GM12872 (cell line): ENCODE data around the gene DNAJC25.

Experiments
- TF ChIP-seq, protein P1 (sequence below): IDR thresholded peaks from 3 replicates; pipeline ENCODE4 v1.5.1; 2011; ENCODE audit warnings: low read depth, mild to moderate bottlenecking, low read length, moderate library complexity; ENCODE audit not compliant: insufficient read depth

DNAJC25 gene

DNA sequence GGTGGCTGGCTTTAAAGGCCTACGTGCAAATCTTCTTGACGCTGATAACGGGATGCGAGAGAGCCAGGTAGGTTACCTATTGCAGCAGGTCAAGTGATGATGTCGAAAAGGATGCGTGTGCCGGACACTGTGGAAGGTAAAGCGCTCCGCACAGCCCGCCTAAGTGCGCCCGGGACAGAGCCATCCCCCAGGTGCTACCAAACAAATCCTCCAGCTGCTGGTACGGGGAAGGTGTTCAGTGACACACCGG lies 245 bp upstream of the DNAJC25 start:
- TF ChIP-seq, protein P1, sequence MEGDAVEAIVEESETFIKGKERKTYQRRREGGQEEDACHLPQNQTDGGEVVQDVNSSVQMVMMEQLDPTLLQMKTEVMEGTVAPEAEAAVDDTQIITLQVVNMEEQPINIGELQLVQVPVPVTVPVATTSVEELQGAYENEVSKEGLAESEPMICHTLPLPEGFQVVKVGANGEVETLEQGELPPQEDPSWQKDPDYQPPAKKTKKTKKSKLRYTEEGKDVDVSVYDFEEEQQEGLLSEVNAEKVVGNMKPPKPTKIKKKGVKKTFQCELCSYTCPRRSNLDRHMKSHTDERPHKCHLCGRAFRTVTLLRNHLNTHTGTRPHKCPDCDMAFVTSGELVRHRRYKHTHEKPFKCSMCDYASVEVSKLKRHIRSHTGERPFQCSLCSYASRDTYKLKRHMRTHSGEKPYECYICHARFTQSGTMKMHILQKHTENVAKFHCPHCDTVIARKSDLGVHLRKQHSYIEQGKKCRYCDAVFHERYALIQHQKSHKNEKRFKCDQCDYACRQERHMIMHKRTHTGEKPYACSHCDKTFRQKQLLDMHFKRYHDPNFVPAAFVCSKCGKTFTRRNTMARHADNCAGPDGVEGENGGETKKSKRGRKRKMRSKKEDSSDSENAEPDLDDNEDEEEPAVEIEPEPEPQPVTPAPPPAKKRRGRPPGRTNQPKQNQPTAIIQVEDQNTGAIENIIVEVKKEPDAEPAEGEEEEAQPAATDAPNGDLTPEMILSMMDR: no peak

DNA sequence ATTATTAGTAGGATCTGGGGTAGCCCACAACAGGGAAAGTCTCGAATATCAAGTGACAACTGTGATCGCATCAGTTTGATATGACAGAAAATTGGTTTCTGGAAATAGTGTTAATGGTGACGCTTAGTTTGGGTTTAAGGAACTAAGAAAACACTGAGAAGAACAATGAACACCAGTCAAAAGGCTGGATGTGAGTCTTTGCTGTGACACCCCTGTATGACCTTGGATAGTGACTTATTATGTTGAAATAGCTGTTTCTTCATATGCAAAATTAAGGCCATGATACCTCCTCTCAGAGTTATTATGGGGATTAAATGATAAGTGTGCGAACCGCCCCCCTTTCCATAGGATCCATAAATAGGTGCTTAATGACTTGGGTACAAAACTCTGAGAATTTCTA lies 926 bp downstream of the DNAJC25 start:
- TF ChIP-seq, protein P1: no peak

DNA sequence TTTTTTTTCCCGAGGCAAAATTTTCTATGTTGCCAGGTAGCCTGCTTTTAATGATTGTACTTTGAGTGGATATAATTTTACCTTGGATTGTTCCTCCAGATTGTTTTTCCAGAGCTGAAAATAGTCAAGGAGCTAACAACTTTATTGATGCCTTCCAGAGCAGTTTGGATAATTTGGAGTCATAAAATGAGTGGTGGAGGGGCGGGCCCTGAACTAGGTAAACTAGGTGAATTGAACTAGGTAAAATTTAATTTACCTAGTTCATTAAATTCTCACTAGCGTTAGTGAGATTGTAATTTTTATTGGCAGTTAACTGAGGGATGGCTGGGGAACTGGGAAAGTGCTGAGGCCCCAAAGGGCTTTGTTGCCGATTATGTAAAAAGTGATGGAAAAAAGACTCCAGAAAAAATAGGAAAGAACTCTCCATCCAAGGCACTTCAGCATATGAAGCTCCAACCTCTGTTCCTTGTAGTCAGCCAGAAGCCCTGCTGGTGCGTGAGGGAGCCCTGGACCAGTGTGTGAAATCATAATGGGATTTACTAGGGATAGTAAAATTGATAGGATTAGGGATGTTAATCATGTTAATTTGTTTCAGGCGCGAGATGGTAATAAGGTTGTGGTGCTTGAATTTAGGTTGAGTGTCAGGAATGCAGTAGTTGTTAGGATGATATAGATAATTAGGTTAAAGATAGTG lies 1.7 kb downstream of the DNAJC25 start:
- TF ChIP-seq, protein P1: no peak

DNA sequence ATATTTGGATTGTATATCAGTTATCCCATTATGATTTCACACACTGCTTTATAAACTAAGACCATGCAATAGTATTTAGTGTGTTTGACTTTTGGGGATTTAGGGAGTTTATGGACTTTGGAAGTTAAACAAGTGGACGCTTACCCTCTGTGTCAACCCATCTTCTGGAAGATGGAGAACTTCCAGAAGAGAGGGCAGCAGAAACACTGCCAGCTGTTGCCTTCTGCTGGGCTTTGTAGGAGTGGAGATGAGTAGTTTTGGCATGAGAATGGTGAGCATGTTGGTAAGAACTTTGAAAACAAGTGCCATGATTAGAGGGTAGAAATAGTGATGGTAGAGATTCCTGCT lies 2.2 kb downstream of the DNAJC25 start:
- TF ChIP-seq, protein P1: no peak

DNA sequence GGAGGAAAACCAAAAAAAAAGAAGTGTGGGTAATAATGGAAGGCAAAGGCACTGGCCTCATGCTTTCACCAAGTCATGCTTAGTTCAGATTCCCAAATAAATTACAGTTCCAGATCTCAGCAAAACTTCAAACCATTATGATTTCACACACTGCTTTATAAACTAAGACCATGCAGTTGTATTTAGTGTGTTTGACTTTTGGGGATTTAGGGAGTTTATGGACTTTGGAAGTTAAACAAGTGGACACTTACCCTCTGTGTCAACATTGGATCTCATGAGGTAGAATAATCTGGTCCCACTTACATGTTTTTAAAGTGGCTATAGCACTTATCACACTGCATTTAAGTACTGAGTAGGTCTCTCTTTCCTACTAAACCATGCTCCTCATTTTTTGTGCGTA lies 3.7 kb downstream of the DNAJC25 start:
- TF ChIP-seq, protein P1: no peak

DNA sequence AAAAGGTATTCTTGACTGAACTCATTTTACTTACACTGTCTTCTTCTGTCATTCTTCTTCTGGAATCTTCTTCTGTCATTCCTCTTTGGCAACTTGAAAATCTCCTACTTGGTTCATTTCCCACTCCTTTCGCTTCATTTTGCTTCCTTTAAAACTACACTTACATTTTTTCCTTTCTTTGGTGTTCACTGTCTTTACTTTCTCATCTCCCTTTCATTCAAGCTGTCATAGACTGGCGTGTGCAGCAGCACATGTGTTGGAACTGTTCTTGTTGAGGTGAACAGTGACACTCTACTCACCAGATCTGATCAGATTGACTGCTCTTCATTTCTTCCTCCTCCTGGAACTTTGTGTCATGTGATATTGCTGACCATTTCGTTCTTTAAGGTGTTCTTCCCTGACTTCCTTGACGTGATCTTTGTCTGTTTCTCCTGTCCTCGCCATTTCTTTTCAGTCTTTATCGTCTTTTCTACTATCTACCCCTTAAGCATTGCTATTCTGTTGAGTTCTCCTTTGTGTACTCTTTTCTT lies 6.4 kb downstream of the DNAJC25 start:
- TF ChIP-seq, protein P1: no peak

DNA sequence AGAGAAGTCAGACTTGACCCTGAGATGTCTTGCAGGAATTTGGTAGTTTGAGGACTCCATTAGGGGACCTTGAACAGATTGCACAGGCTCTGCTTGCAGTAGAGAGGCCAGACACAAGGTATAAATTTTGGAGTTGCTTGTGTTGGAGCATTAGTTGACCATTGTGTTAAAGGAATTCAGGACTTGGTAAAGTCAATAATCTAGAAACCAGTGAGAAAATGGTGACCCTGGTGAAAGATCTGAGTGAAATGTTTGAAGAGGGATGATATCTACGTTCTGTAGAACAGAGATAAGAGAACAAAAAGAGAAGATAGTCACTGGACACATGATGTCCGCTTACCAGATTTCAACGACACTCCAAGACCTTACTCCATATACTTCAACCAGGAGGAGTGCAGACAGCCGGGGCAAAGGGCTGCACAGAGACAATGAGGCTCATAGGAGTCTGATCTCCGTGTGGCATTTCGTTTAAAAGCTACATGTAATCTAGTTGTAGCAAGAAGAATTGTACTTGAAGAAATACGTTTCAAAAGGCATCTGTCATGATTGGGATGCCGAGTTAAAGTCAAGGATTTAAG lies 13.2 kb downstream of the DNAJC25 start:
- TF ChIP-seq, protein P1: no peak
